DND-41 (cell line): ENCODE data around the gene NPHS1.

Source experiments
- CTCF ChIP-seq: IDR thresholded peaks from 2 replicates; pipeline ENCODE4 v1.5.1; 2012; ENCODE audit warnings: borderline replicate concordance, low read length, moderate library complexity, mild to moderate bottlenecking; ENCODE audit not compliant: poor library complexity, severe bottlenecking; ENCODE audit errors: extremely low read depth
- EZH2 ChIP-seq: IDR thresholded peaks from 3 replicates; pipeline ENCODE4 v1.6.1; 2012; ENCODE audit warnings: borderline replicate concordance, low read depth, mild to moderate bottlenecking, moderate library complexity, low read length, inconsistent platforms; ENCODE audit not compliant: severe bottlenecking

DNA sequence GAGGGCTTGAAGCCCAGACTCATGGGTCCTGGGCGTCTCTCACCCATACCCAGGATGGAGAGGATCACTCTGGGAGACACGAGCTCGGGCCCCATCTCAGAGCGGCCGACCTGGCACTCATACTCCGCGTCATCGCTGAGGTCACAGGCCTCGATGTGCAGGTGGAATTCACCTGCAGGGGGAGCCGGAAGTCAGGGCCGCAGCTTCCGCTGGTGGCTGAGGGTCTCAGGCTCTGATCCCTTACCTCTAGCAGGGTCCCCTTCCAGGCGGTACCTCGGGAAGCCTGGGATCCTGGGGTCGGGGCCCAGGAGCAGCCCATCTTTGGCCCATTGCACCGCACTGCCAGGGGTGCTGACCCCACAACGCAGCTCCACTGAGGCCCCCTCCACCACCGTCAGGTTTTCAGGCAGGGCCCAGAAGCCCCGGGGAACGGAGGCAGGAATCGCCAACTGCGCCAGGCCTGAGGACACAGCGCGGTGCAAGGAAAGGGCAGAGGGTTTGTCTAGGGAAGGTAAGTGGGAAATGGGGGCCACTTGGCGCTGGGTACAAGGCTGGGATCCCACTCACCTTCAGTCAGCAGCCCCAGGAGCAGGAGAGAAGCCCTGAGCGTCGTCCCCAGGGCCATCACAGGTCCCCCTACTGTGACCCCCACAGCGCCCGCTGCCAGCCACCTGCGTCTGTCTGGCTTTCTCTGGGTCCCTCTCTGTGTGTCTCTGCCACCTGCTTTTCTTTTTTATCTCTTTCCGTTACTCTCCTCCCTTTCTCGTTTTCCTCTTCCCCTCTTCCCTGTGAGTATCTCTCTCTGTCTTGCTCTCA lies 883 bp downstream of the NPHS1 start:
- peak; percentile 58 for TF ChIP-seq CTCF
- no peak for TF ChIP-seq EZH2
